ENCODE results near the gene KLRF2.

The KLRF2 gene

DNA sequence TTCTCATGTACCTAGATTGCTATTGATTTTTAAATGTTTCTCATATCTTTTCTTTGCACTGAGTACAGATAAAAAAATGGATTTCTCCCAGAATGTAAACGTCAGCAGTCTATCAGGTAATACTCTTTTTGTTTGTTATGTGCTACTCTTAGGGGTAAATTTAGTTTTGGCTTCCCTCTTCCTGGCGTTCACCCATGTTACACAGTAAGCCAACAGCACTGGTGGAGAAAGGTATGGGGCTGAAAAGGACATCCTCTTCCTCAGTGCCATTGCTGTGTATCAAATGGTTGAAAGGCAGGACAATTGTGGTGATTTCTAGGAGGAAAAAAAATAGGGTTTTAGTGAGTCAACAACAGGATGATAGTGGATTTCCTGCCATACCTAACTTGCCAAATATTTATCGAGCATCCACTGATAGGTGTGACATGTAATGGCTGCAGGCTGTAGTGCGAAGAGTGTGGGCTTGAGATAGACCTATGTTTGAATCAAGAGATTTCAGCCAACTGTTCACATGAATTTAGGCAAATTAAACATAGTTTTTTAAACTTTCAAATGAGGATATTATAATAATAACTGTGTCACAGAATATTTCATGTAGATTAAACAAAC, 7.5 kb downstream of the KLRF2 start:
- DNase-seq, result no peak

GRCh38 chr12:9895215-9895971, 14.1 kb downstream of the KLRF2 start:
- DNase-seq, result no peak

DNA sequence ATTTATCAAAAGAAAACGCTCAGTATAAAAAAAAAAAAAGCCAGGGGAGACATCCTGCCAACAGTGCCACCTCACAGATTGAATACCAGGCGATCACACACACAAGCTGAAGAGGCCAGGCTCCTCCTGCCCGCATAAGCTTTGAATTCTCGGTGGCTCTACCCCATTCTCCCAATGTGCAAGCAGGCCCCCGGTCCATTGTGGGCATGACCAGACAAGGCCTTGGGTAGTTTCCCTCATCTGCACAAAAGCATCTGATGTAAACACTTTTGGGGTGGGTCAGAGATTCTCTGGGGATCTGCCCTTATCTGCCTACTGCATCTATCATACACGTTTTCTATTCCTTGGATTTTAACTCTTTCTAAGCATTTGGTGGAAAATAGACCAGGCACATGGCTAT, 16.2 kb downstream of the KLRF2 start:
- DNase-seq, result no peak

DNA sequence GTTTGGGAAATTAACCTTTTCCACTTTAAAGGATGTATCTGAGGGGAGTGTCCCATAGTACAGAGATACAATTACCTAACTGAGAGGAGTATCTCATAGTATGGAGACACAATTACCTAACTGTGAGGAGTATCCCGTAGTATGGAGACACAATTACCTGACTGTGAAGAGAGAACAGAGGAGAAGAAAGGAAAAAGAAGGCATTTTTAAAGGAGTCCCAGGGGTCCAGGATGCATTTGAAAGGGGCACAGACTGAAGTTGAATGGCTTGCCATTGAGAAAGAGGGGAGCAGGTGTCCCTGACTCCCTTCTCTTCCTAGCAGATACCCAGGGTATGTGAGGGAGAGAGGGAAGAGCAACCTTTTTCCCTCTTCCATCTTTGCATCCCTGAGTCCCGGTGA, 17.9 kb downstream of the KLRF2 start:
- no peak for DNase-seq

- DNase-seq, result no peak
Observed at GRCh38 chr12:9900930-9901329, 19.6 kb downstream of the KLRF2 start.

DNA sequence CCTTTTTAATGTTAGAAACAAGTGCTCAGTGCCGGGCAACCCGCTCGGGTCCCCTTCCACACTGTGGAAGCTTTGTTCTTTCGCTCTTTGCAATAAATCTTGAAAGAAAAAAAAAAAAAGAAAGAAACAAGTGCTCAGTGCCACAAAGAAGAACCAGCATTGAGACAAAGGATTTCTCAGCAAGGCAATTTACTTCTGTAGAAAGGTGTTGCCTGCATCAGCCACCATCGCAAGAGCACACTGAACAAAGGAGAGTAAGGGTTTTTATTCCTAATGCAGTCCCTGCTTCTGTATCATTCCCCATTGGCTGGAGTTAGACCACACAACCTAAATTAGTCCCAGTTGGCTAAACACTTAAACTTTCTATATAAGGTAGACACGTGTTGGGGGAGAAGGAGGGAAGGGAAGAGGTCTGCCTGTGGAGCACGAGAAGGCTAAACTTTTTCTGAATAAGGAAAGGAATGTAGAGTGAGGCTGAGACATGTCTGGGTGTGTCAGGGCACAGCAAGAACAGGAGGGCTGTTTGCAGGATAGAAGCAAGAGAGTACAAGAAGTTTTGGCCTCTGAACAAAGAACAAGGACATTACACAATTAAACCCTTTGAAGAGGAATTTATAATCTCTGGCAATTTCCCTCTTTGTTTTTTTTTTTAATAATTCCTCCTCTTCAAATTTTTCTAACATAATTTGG, 21.4 kb downstream of the KLRF2 start:
- no peak for DNase-seq

DNA sequence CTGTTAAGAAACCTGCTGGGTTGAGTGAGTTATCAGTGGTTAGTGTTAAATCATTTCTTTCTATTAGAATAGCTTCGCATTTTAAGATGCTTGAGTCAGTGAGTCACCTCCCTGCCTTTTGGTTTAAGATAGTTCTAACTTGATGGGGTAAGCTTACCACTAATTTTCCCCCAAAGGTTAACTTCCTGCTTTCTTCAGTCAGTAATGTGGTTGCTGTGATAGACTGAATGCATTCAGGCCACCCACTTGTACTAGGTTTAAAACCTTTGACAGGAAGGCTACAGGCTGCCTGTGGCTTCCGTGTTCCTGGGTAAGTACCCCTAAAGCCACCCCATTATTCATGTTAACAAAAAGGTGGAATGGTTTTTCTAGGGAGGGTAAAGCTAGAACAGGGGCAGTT, 25.6 kb downstream of the KLRF2 start:
- peak; percentile 15 to 66 for DNase-seq

DNA sequence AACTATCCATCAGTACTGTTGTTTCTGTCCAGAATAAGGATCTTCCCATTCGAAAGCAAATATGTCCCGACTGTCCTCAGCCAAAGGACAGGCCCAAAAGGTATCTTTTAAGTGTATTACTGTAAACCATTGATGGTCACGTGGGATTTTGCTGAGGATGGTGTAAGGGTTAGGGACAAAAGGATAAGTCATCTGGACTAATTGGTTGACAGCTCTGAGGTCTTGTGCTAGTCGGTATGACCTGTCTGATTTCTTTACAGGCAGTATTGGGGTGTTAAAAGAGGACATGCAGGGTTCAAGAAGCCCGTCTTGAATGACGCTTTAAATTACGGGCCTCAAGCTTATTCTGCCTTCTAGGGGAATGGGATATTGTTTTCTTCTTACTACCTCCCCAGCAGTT, 26.5 kb downstream of the KLRF2 start:
- no peak for DNase-seq

DNA sequence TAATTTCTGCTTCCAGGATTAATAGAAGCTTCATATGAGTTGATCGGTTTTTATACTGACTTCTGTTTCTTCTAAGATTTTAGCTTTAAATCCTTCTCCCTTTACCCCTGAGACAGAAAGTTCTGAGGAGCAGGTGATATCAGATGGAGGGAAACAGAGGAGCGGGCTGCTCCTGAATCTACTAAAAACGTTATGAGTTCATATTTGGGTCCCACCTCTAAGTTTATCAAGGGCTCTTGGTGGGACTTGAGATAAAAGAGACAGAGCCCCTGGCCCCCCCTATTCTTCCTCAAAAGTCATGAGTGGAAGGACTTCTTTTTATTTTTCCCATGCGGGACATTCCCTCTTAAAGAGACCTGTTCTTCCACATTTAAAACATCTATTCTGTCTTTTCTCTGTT, 27.1 kb downstream of the KLRF2 start:
- no peak for DNase-seq

DNA sequence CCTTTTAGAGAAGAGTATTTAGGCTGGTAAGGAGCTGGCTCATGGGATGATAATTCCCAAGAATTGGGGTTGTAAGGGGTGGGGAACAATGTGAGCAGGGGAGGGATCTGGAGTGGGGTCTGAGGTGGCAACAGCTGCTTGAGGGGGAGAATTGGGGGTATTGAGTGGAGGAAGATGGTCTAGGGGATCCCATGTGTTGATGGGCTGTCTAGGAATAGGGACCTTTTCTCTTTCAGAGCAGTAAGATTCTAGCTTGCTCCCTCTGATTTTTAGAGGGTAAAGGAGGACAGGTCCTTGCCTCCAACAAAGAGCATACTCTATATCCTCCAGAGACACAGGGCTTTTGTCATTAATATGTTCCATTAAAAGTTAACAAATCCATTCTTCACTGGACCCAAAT, 28.4 kb downstream of the KLRF2 start:
- DNase-seq, result no peak

DNA sequence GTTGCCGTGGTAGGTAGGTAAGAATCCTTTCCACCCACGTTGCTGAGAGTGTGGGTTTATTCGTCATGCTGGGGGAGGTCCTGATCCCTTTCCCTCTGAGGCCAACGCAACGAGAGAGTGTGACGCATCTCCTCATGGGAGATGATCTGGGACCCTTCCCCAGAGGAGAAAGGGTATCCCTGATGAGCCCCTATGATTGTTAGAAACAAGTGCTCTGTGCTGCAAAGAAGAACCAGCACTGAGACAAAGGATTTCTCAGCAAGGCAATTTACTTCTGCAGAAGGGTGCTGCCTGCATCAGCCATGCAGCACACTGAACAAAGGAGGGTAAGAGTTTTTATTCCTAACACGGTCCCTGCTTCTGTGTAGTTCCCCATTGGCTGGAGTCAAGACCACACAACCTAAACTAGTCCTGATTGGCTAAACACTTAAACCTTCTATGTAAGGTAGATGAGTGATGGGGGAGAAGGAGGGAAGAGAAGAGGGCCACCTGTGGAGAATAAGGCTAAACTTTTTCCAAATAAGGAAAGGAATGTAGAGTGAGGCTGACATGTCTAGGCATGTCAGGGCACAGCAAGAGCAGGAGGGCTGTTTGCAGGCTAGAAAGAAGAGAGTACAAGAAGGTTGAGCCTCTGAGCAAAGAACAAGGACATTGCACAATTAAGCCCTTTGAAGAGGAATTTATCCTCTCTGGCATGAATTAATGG, 29.6 kb downstream of the KLRF2 start:
- DNase-seq, result no peak

DNA sequence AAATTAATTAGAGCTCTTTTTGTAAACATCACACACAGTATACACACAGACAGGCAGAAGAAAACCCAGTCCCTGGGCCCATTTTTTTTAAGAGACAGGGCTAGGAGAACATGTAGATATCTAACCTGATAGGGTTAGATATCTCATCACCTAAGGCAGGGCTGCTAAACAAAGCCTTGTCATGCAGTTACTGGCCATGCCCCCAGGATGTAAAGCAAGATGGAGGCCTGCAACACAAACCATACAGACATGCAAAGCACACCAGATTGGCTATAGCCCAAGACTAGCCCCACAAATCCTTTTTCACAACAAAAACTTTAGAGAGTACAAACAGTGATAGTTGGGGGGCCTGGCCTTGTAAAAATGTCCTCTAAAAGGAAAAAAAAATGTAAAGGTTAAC, 30.4 kb downstream of the KLRF2 start:
- DNase-seq, result no peak

GRCh38 chr12:9919443-9919842, 38.2 kb downstream of the KLRF2 start:
- DNase-seq, result no peak

GRCh38 chr12:9920451-9920850, 39.2 kb downstream of the KLRF2 start:
- no peak for DNase-seq

- DNase-seq, result no peak
Observed at GRCh38 chr12:9922429-9922828, 41.1 kb downstream of the KLRF2 start.

- DNase-seq, result peak; percentile 20 to 66
Observed at GRCh38 chr12:9925705-9926393, 44.6 kb downstream of the KLRF2 start.

DNA sequence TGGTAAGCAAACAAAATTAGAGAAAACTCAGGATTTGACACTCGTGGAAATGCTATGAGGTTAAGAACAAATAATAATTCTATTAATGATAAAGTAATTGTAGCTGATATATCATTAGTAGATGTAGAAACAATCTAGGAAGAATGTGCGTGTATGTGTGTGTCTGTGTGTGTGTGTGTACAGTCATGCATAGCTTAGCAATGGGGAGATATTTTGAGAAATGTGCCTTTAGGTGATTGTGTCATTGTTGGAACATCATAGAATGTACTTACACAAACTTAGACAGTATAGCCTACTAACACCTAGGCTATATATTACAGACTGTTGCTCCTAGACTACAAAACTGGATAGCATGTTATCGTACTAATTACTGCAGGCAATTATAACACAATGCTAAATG, 45.6 kb downstream of the KLRF2 start:
- no peak for DNase-seq

DNA sequence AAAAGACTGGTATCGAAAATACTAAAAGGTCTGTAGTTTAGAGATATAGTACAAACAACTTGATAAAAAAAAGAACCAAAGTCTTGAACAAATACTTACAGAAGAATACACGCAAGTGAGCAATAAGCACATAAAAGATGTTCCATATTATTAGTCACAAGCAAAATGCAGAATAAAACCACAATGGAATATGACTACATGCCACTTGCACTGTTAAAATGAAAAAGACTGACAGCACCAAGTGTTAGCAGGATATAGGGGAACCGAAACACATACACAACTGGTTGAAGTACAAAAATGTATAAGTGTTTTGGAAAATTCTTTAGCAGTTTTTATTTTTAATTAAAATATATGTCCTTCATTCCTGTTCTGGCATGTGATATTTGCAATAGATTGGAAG, 47.3 kb downstream of the KLRF2 start:
- DNase-seq, result no peak

- DNase-seq, result no peak
Observed at GRCh38 chr12:9931245-9931644, 50.0 kb downstream of the KLRF2 start.

GRCh38 chr12:9932270-9932669, 51.0 kb downstream of the KLRF2 start, which contains the start of gene CLEC2A:
CLEC2A (minus strand) TSS chr12:9932370; CDS start chr12:9932329, 41 bp downstream.
- no peak for DNase-seq

- DNase-seq, result no peak
Observed at GRCh38 chr12:9933958-9934357, 52.7 kb downstream of the KLRF2 start.

GRCh38 chr12:9935026-9935425, 53.7 kb downstream of the KLRF2 start:
- no peak for DNase-seq

GRCh38 chr12:9936591-9936990, 55.3 kb downstream of the KLRF2 start:
- no peak for DNase-seq
